ENCODE results near the gene LRRC28. TPM values are rescaled to one million over a fixed set of nuclear protein-coding genes. Genes with fewer than 3 reads are reported as not detected.

Gene LRRC28
- total and polyA plus RNA-seq, 4 donors: 7.7 to 66.1 (median 13.0) TPM

GRCh38 chr15:99434506-99435112, 183.3 kb downstream of the LRRC28 start:
- no peak overlapping the region for H3K9ac ChIP-seq (ENCODE audit: insufficient read depth in 1 of 2, low read length in 2 of 2)
- no peak overlapping the region for H3K4me3 ChIP-seq
- 74 to 82% methylated on average over 23 of the region's 24 CpGs for WGBS, 2 donors
- H3K27me3 ChIP-seq (ENCODE audit: control insufficient read depth in 3 of 3, insufficient read depth in 3 of 3, low read length in 2 of 3): no peaks in the 10 kb centered on the region
- no peaks in the 10 kb centered on the region for H3K36me3 ChIP-seq (ENCODE audit: control insufficient read depth in 4 of 4, insufficient read depth in 4 of 4, low read length in 4 of 4)
- ATAC-seq (ENCODE audit: insufficient read depth, low FRiP score) (no peak), DNase-seq (peak in 1 of 3 donors; percentile 11)
- H3K27ac ChIP-seq (ENCODE audit: low read depth in 1 of 2, low read length in 1 of 2): no peak overlapping the region
- no peaks in the 10 kb centered on the region for H3K9me3 ChIP-seq (ENCODE audit: control insufficient read depth in 4 of 4, insufficient read depth in 3 of 4, low read length in 3 of 4)
- no peak for TF ChIP-seq CTCF (IDR thresholded peaks at IDR 0.05; ENCODE audit: control extremely low read depth, extremely low read depth)
- H3K4me1 ChIP-seq (ENCODE audit: control insufficient read depth in 5 of 5, insufficient read depth in 5 of 5, low read length in 5 of 5): peaks cover 0 to 33% (median 9%) of the 10 kb centered on the region in 5 donors

DNA sequence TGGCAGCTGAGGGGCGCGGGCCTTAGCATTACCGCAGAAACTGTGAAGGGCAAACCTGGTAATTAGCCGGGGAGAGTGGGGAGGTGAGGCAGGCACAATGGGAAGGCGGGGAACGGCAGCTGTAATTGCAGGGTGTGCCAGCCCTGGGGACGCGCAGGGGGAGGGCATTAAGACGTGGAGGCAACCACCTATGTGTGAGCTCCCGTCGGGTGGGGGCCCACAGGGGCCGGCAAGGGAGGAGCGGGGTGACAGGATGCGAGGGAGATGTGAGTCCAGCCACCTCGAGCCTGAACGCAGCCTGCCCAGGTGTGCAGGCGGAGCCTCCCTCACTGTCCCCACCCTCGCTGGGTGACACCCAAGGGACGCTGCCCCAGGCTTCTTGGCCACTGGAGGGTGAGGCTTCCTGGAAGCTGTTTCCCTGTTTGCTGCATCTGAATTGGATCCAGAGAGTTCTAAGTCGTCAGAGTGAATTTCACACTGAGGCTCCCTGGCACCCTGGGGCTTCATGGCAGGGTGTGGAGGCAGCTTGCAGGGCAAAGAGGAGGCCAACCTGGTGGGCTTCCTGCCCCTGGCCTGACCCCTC, 183.9 kb downstream of the LRRC28 start:
- H3K27ac ChIP-seq (ENCODE audit: low read depth in 1 of 2, low read length in 1 of 2): peak overlapping the region in 1 of 2 donors; percentile 49
- no peaks in the 10 kb centered on the region for H3K9me3 ChIP-seq (ENCODE audit: control insufficient read depth in 4 of 4, insufficient read depth in 3 of 4, low read length in 3 of 4)
- H3K4me1 ChIP-seq (ENCODE audit: control insufficient read depth in 5 of 5, insufficient read depth in 5 of 5, low read length in 5 of 5): peaks cover 0 to 33% (median 9%) of the 10 kb centered on the region in 5 donors
- H3K4me3 ChIP-seq: no peak overlapping the region
- no peak for TF ChIP-seq CTCF (IDR thresholded peaks at IDR 0.05; ENCODE audit: control extremely low read depth, extremely low read depth)
- peak in 1 of 3 donors; percentile 14 for DNase-seq
- H3K36me3 ChIP-seq (ENCODE audit: control insufficient read depth in 4 of 4, insufficient read depth in 4 of 4, low read length in 4 of 4): no peaks in the 10 kb centered on the region
- no peak overlapping the region for H3K9ac ChIP-seq (ENCODE audit: insufficient read depth in 1 of 2, low read length in 2 of 2)
- WGBS, 2 donors: 46 to 54% methylated on average over 20 of the region's 20 CpGs
- no peaks in the 10 kb centered on the region for H3K27me3 ChIP-seq (ENCODE audit: control insufficient read depth in 3 of 3, insufficient read depth in 3 of 3, low read length in 2 of 3)
- ATAC-seq (ENCODE audit: insufficient read depth, low FRiP score): no peak

GRCh38 chr15:99435877-99436541, 184.7 kb downstream of the LRRC28 start:
- Histone ChIP-seq H3K4me1 (ENCODE audit: control insufficient read depth in 5 of 5, insufficient read depth in 5 of 5, low read length in 5 of 5) (peaks cover 0 to 33% (median 9%) of the 10 kb centered on the region in 5 donors), H3K36me3 (ENCODE audit: control insufficient read depth in 4 of 4, insufficient read depth in 4 of 4, low read length in 4 of 4) (no peaks in the 10 kb centered on the region), H3K4me3 (no peak overlapping the region), H3K9ac (ENCODE audit: insufficient read depth in 1 of 2, low read length in 2 of 2) (no peak overlapping the region), H3K27me3 (ENCODE audit: control insufficient read depth in 3 of 3, insufficient read depth in 3 of 3, low read length in 2 of 3) (no peaks in the 10 kb centered on the region), H3K9me3 (ENCODE audit: control insufficient read depth in 4 of 4, insufficient read depth in 3 of 4, low read length in 3 of 4) (no peaks in the 10 kb centered on the region), H3K27ac (ENCODE audit: low read depth in 1 of 2, low read length in 1 of 2) (no peak overlapping the region)
- DNase-seq: peak in 2 of 3 donors; percentile 25 to 51
- 77 to 81% methylated on average over 10 of the region's 10 CpGs for WGBS, 2 donors
- no peak for TF ChIP-seq CTCF (IDR thresholded peaks at IDR 0.05; ENCODE audit: control extremely low read depth, extremely low read depth)
- ATAC-seq (ENCODE audit: insufficient read depth, low FRiP score): no peak
